ENCODE results near the gene TSPAN12.

TSPAN12 gene

GRCh38 chr7:120869700-120870099, 11.8 kb upstream of the TSPAN12 start:
- TF ChIP-seq, protein P1, sequence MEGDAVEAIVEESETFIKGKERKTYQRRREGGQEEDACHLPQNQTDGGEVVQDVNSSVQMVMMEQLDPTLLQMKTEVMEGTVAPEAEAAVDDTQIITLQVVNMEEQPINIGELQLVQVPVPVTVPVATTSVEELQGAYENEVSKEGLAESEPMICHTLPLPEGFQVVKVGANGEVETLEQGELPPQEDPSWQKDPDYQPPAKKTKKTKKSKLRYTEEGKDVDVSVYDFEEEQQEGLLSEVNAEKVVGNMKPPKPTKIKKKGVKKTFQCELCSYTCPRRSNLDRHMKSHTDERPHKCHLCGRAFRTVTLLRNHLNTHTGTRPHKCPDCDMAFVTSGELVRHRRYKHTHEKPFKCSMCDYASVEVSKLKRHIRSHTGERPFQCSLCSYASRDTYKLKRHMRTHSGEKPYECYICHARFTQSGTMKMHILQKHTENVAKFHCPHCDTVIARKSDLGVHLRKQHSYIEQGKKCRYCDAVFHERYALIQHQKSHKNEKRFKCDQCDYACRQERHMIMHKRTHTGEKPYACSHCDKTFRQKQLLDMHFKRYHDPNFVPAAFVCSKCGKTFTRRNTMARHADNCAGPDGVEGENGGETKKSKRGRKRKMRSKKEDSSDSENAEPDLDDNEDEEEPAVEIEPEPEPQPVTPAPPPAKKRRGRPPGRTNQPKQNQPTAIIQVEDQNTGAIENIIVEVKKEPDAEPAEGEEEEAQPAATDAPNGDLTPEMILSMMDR (IDR thresholded peaks at IDR 0.05) = no peak

DNA sequence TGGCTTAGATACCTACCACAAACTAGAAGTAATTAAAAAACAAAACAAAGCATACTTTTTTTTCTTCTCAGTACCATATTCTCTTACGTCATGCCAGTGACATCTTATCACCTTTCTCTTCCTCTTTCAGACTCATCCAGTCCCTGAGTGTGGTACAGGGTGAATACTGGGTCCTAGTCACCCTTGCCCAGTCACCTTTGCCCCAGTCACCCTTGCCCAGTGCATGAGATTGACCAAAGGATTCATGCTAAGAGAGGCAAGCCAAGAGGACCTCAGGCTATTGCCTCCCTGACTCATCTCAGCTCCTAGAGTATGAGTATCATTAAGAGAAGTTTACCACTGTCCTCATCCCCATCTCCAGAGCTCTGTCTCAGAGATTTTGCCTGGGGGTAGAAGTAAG, 10.0 kb upstream of the TSPAN12 start:
- TF ChIP-seq, protein P1 (IDR thresholded peaks at IDR 0.05) = no peak

GRCh38 chr7:120865191-120865981, 7.4 kb upstream of the TSPAN12 start:
- TF ChIP-seq, protein P1 (IDR thresholded peaks at IDR 0.05) = no peak

- TF ChIP-seq, protein P1 (IDR thresholded peaks at IDR 0.05) = no peak
Observed at GRCh38 chr7:120864141-120864900, 6.4 kb upstream of the TSPAN12 start.

GRCh38 chr7:120862987-120863590, 5.1 kb upstream of the TSPAN12 start:
- TF ChIP-seq, protein P1 (IDR thresholded peaks at IDR 0.05) = no peak

DNA sequence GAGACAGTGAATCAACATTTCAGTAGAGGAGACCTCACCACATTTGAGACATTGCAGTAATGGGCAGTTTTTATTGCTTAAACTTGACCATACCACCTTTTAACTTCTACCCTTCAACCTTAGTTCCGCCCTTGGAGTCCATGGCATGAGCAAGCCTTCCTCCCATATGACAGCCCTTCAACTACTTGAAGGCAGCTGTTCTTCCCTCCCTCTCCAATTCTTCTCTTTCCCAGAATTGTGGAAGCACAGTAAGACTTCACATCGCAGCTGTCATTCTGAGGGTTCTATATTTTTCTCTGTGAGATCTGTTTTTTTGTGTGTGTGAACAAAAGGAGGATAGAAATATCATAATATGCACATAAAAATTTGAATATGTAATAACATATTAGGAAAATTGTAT, 2.2 kb upstream of the TSPAN12 start:
- TF ChIP-seq, protein P1 (IDR thresholded peaks at IDR 0.05) = no peak

GRCh38 chr7:120859459-120859858, 1.5 kb upstream of the TSPAN12 start:
- TF ChIP-seq, protein P1 (IDR thresholded peaks at IDR 0.05) = no peak
